ENCODE data around the gene MYLK.

The MYLK gene

DNA sequence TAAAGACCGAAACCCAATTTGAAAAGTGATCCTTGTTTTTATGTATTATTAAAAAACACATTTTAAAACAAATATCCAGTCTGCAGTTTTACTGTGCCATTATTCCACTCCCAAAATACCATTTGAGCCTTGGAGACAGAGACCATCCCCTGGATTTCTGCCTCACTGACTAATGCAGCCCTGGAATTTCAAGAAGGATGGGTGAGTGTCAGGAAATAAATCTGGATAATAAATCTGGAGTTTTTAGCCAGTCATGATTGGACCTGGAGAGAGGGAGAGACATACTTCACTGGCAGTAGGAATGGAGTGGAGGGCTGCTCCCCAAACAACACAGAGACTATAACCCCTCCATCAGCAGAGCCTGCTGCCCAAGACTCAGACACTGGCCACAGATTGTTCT is 123.3 kb downstream of the MYLK start:
- Histone ChIP-seq H2BK15ac (ENCODE audit: low read length) (no peak overlapping the region), H2BK120ac (ENCODE audit: low read depth, low read length) (no peak overlapping the region), H2BK12ac (ENCODE audit: low read length) (no peak overlapping the region), H3K4me2 (ENCODE audit: insufficient read depth, low read length, poor library complexity, severe bottlenecking) (no peak overlapping the region), H3K18ac (ENCODE audit: low read length) (no peak overlapping the region), H3K4me1 (ENCODE audit: control insufficient read depth in 2 of 2, insufficient read depth in 1 of 2, low read depth in 1 of 2, low read length in 2 of 2) (peaks cover 18 to 24% of the 10 kb centered on the region in 2 donors), H3K9me3 (replicated peaks in 1 of 2; ENCODE audit: control insufficient read depth in 2 of 2, insufficient read depth in 1 of 2, low read depth in 1 of 2, low read length in 2 of 2) (peaks cover 0 to 3% of the 10 kb centered on the region in 2 donors), H4K91ac (ENCODE audit: low read depth, low read length, poor library complexity) (no peak overlapping the region), H3K14ac (ENCODE audit: low read length) (no peak overlapping the region), H3K79me1 (ENCODE audit: low read depth, low read length) (no peaks in the 10 kb centered on the region), H3K4ac (ENCODE audit: low read length) (no peak overlapping the region), H2AFZ (ENCODE audit: low read length) (no peak overlapping the region), H3K9ac (ENCODE audit: low read depth, low read length, poor library complexity) (no peak overlapping the region), H3K23ac (ENCODE audit: low read depth, low read length, poor library complexity) (no peak overlapping the region), H3K27me3 (ENCODE audit: control insufficient read depth in 3 of 3, insufficient read depth in 3 of 3, low read depth in 1 of 3, low read length in 3 of 3) (no peaks in the 10 kb centered on the region), H3K4me3 (ENCODE audit: low read length in 2 of 2) (no peak overlapping the region), H3K27ac (replicated peaks; ENCODE audit: low read length) (no peak overlapping the region), H2AK5ac (ENCODE audit: low read depth, low read length) (no peak overlapping the region), H2BK5ac (ENCODE audit: low read length) (no peak overlapping the region), H3K36me3 (replicated peaks in 1 of 2; ENCODE audit: control insufficient read depth in 2 of 2, insufficient read depth in 2 of 2, low read length in 2 of 2) (peaks cover 0 to 4% of the 10 kb centered on the region in 2 donors), H4K8ac (ENCODE audit: low read depth, low read length) (no peak overlapping the region)
- WGBS, 2 donors (ENCODE audit: extremely low coverage in 2 of 2, insufficient read length in 2 of 2, insufficient replicate concordance in 1 of 2), result no CpG with 5 or more reads among the region's 1 CpG
- DNase-seq (ENCODE audit: low spot score), result no peak

DNA sequence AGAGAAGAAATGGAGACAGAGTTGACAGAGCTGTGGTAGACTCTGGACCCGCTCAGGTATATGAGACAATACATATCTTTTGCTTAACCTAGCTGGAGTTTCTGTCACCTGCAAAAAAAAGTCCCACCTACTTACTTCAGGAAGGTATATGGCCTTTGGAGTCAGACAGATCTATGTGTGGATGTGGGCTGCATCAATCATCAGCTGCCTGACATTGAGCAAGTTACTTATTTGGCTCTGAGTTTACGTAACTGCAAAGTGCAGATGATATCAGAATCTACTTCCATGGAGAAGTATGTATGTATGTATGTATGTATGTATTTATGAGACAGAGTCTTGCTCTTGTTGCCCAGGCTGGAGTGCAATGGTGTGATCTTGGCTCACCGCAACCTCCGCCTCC is 124.3 kb downstream of the MYLK start:
- no peak overlapping the region for H3K9ac ChIP-seq (ENCODE audit: low read depth, low read length, poor library complexity)
- H3K9me3 ChIP-seq (replicated peaks in 1 of 2; ENCODE audit: control insufficient read depth in 2 of 2, insufficient read depth in 1 of 2, low read depth in 1 of 2, low read length in 2 of 2), result peaks cover 0 to 3% of the 10 kb centered on the region in 2 donors
- no peak overlapping the region for H2BK12ac ChIP-seq (ENCODE audit: low read length)
- H2BK15ac ChIP-seq (ENCODE audit: low read length), result no peak overlapping the region
- no peak overlapping the region for H3K18ac ChIP-seq (ENCODE audit: low read length)
- H3K23ac ChIP-seq (ENCODE audit: low read depth, low read length, poor library complexity), result no peak overlapping the region
- H2BK5ac ChIP-seq (ENCODE audit: low read length), result no peak overlapping the region
- H3K4ac ChIP-seq (ENCODE audit: low read length), result no peak overlapping the region
- peaks cover 20 to 24% of the 10 kb centered on the region in 2 donors for H3K4me1 ChIP-seq (ENCODE audit: control insufficient read depth in 2 of 2, insufficient read depth in 1 of 2, low read depth in 1 of 2, low read length in 2 of 2)
- DNase-seq (ENCODE audit: low spot score), result no peak
- H2BK120ac ChIP-seq (ENCODE audit: low read depth, low read length), result no peak overlapping the region
- no CpG with 5 or more reads among the region's 4 CpGs for WGBS, 2 donors (ENCODE audit: extremely low coverage in 2 of 2, insufficient read length in 2 of 2, insufficient replicate concordance in 1 of 2)
- H3K4me2 ChIP-seq (ENCODE audit: insufficient read depth, low read length, poor library complexity, severe bottlenecking), result no peak overlapping the region
- no peaks in the 10 kb centered on the region for H3K79me1 ChIP-seq (ENCODE audit: low read depth, low read length)
- peaks cover 0 to 4% of the 10 kb centered on the region in 2 donors for H3K36me3 ChIP-seq (replicated peaks in 1 of 2; ENCODE audit: control insufficient read depth in 2 of 2, insufficient read depth in 2 of 2, low read length in 2 of 2)
- no peak overlapping the region for H2AK5ac ChIP-seq (ENCODE audit: low read depth, low read length)
- H3K27ac ChIP-seq (replicated peaks; ENCODE audit: low read length), result no peak overlapping the region
- no peak overlapping the region for H3K4me3 ChIP-seq (ENCODE audit: low read length in 2 of 2)
- H4K91ac ChIP-seq (ENCODE audit: low read depth, low read length, poor library complexity), result no peak overlapping the region
- no peak overlapping the region for H4K8ac ChIP-seq (ENCODE audit: low read depth, low read length)
- H3K27me3 ChIP-seq (ENCODE audit: control insufficient read depth in 3 of 3, insufficient read depth in 3 of 3, low read depth in 1 of 3, low read length in 3 of 3), result no peaks in the 10 kb centered on the region
- no peak overlapping the region for H3K14ac ChIP-seq (ENCODE audit: low read length)
- H2AFZ ChIP-seq (ENCODE audit: low read length), result no peak overlapping the region

DNA sequence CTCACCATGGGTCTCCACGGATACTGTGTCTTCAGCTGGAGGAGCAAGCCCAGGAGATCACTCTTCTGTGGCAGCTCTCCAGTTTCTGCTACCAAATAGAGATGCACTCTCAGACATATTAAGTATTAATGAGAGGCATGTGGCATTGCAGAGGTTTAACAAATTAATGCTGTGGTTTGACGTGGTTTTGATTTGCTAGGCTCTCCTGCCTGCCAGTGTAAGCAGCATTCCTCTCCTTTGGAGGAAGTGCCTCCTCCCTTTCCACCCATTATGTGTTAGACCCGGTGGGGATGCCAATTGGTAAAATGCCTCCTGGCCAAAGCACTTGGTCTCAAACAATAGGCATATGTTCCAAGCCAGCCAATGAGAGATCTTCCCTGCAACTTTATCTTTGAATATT is 124.8 kb downstream of the MYLK start:
- no peaks in the 10 kb centered on the region for H3K27me3 ChIP-seq (ENCODE audit: control insufficient read depth in 3 of 3, insufficient read depth in 3 of 3, low read depth in 1 of 3, low read length in 3 of 3)
- no peak overlapping the region for H3K4me3 ChIP-seq (ENCODE audit: low read length in 2 of 2)
- peaks cover 0 to 3% of the 10 kb centered on the region in 2 donors for H3K9me3 ChIP-seq (replicated peaks in 1 of 2; ENCODE audit: control insufficient read depth in 2 of 2, insufficient read depth in 1 of 2, low read depth in 1 of 2, low read length in 2 of 2)
- H3K9ac ChIP-seq (ENCODE audit: low read depth, low read length, poor library complexity), result no peak overlapping the region
- H3K36me3 ChIP-seq (replicated peaks in 1 of 2; ENCODE audit: control insufficient read depth in 2 of 2, insufficient read depth in 2 of 2, low read length in 2 of 2), result peaks cover 0 to 3% of the 10 kb centered on the region in 2 donors
- no peak overlapping the region for H4K8ac ChIP-seq (ENCODE audit: low read depth, low read length)
- H3K4me2 ChIP-seq (ENCODE audit: insufficient read depth, low read length, poor library complexity, severe bottlenecking), result no peak overlapping the region
- no peak overlapping the region for H4K91ac ChIP-seq (ENCODE audit: low read depth, low read length, poor library complexity)
- no peak overlapping the region for H2BK15ac ChIP-seq (ENCODE audit: low read length)
- H2AFZ ChIP-seq (ENCODE audit: low read length), result no peak overlapping the region
- no peak overlapping the region for H3K27ac ChIP-seq (replicated peaks; ENCODE audit: low read length)
- H3K23ac ChIP-seq (ENCODE audit: low read depth, low read length, poor library complexity), result no peak overlapping the region
- DNase-seq (ENCODE audit: low spot score), result no peak
- no peak overlapping the region for H3K4ac ChIP-seq (ENCODE audit: low read length)
- no peak overlapping the region for H2BK120ac ChIP-seq (ENCODE audit: low read depth, low read length)
- no peak overlapping the region for H2BK5ac ChIP-seq (ENCODE audit: low read length)
- no peak overlapping the region for H2AK5ac ChIP-seq (ENCODE audit: low read depth, low read length)
- H3K4me1 ChIP-seq (ENCODE audit: control insufficient read depth in 2 of 2, insufficient read depth in 1 of 2, low read depth in 1 of 2, low read length in 2 of 2), result peaks cover 20 to 24% of the 10 kb centered on the region in 2 donors
- no peak overlapping the region for H3K18ac ChIP-seq (ENCODE audit: low read length)
- no CpG with 5 or more reads among the region's 3 CpGs for WGBS, 2 donors (ENCODE audit: extremely low coverage in 2 of 2, insufficient read length in 2 of 2, insufficient replicate concordance in 1 of 2)
- H3K79me1 ChIP-seq (ENCODE audit: low read depth, low read length), result no peaks in the 10 kb centered on the region
- H3K14ac ChIP-seq (ENCODE audit: low read length), result no peak overlapping the region
- H2BK12ac ChIP-seq (ENCODE audit: low read length), result no peak overlapping the region

DNA sequence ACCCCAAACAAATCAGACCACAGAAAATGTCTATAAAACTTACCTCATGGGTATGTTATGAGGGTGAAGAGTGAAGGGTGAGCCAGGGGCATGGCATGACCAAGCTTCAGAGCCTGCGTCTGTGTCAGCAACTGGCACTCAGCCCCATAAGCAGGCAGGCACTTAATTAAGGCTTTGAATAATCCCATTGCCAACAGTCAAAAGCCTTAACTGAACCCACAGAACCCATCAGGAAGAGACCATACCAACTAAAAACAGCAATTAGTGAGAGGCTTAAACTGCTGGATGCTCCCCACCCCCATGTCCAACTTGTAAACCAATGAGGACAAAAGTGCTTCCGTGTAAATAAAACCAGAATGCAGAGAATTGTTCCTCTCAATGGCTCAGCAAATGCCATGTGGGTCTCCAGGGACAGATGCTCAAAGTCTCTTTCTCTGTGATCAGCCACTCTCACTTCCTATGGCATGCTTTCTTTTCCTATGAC is 126.0 kb downstream of the MYLK start:
- H4K91ac ChIP-seq (ENCODE audit: low read depth, low read length, poor library complexity), result no peak overlapping the region
- H3K14ac ChIP-seq (ENCODE audit: low read length), result no peak overlapping the region
- H3K9ac ChIP-seq (ENCODE audit: low read depth, low read length, poor library complexity), result no peak overlapping the region
- H3K18ac ChIP-seq (ENCODE audit: low read length), result no peak overlapping the region
- no peaks in the 10 kb centered on the region for H3K36me3 ChIP-seq (replicated peaks in 1 of 2; ENCODE audit: control insufficient read depth in 2 of 2, insufficient read depth in 2 of 2, low read length in 2 of 2)
- H2BK12ac ChIP-seq (ENCODE audit: low read length), result no peak overlapping the region
- H3K4ac ChIP-seq (ENCODE audit: low read length), result no peak overlapping the region
- no peak overlapping the region for H2BK15ac ChIP-seq (ENCODE audit: low read length)
- peaks cover 20 to 24% of the 10 kb centered on the region in 2 donors for H3K4me1 ChIP-seq (ENCODE audit: control insufficient read depth in 2 of 2, insufficient read depth in 1 of 2, low read depth in 1 of 2, low read length in 2 of 2)
- DNase-seq (ENCODE audit: low spot score), result peak; percentile 30
- no peak overlapping the region for H3K4me3 ChIP-seq (ENCODE audit: low read length in 2 of 2)
- H3K9me3 ChIP-seq (replicated peaks in 1 of 2; ENCODE audit: control insufficient read depth in 2 of 2, insufficient read depth in 1 of 2, low read depth in 1 of 2, low read length in 2 of 2), result peaks cover 0 to 3% of the 10 kb centered on the region in 2 donors
- WGBS, 2 donors (ENCODE audit: extremely low coverage in 2 of 2, insufficient read length in 2 of 2, insufficient replicate concordance in 1 of 2), result no CpG with 5 or more reads among the region's 2 CpGs
- no peak overlapping the region for H4K8ac ChIP-seq (ENCODE audit: low read depth, low read length)
- no peak overlapping the region for H2BK5ac ChIP-seq (ENCODE audit: low read length)
- H2AK5ac ChIP-seq (ENCODE audit: low read depth, low read length), result no peak overlapping the region
- H2AFZ ChIP-seq (ENCODE audit: low read length), result peak overlapping the region; percentile 57
- H3K4me2 ChIP-seq (ENCODE audit: insufficient read depth, low read length, poor library complexity, severe bottlenecking), result peak overlapping the region; percentile 27
- no peaks in the 10 kb centered on the region for H3K79me1 ChIP-seq (ENCODE audit: low read depth, low read length)
- H3K27me3 ChIP-seq (ENCODE audit: control insufficient read depth in 3 of 3, insufficient read depth in 3 of 3, low read depth in 1 of 3, low read length in 3 of 3), result no peaks in the 10 kb centered on the region
- H3K23ac ChIP-seq (ENCODE audit: low read depth, low read length, poor library complexity), result no peak overlapping the region
- peak overlapping the region; percentile 33 for H3K27ac ChIP-seq (replicated peaks; ENCODE audit: low read length)
- no peak overlapping the region for H2BK120ac ChIP-seq (ENCODE audit: low read depth, low read length)

Measured in neuronal stem cell (in vitro differentiated cells).